GM12864 (cell line): Measurements from ENCODE around the gene SCYL2.

Experiments used
- DNase-seq: peaks from one replicate; pipeline ENCODE4 v3.0.0-alpha.2; 2011; ENCODE audit warnings: low read depth
- H3K4me3 ChIP-seq: 2 replicates; pipeline ENCODE4 v1.5.1; 2011; ENCODE audit warnings: mild to moderate bottlenecking, low read depth, low read length, control low read depth
- TF ChIP-seq, protein P1 (sequence below): IDR thresholded peaks from 2 replicates; pipeline ENCODE4 v1.5.1; 2011; ENCODE audit warnings: low read depth, mild to moderate bottlenecking, moderate library complexity, low read length, control low read depth, inconsistent platforms; ENCODE audit errors: missing control alignments

The SCYL2 gene

GRCh38 chr12:100265732-100266584 is 1.0 kb upstream of the SCYL2 start:
- no peak for DNase-seq
- TF ChIP-seq, protein P1, sequence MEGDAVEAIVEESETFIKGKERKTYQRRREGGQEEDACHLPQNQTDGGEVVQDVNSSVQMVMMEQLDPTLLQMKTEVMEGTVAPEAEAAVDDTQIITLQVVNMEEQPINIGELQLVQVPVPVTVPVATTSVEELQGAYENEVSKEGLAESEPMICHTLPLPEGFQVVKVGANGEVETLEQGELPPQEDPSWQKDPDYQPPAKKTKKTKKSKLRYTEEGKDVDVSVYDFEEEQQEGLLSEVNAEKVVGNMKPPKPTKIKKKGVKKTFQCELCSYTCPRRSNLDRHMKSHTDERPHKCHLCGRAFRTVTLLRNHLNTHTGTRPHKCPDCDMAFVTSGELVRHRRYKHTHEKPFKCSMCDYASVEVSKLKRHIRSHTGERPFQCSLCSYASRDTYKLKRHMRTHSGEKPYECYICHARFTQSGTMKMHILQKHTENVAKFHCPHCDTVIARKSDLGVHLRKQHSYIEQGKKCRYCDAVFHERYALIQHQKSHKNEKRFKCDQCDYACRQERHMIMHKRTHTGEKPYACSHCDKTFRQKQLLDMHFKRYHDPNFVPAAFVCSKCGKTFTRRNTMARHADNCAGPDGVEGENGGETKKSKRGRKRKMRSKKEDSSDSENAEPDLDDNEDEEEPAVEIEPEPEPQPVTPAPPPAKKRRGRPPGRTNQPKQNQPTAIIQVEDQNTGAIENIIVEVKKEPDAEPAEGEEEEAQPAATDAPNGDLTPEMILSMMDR = no peak
- H3K4me3 ChIP-seq = peak overlapping the region; percentile 100

DNA sequence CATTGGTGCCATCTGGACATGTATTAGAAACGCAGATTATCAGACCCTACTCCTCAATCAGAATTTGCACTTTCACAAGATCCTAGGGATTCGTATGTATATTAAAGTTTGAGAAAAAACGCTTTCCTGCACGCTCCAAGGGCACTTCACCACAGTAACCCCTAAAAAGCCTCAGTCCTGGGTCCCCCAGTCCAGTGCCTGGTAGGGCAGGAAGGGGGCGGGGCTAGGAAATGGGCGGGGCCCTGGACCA is 467 bp upstream of the SCYL2 start:
- H3K4me3 ChIP-seq = peak overlapping the region; percentile 100
- TF ChIP-seq, protein P1 = no peak
- DNase-seq = peak; percentile 51

GRCh38 chr12:100267603-100268281 is 765 bp downstream of the SCYL2 start:
- no peak for DNase-seq
- peak overlapping the region; percentile 100 for H3K4me3 ChIP-seq
- TF ChIP-seq, protein P1 = no peak

DNA sequence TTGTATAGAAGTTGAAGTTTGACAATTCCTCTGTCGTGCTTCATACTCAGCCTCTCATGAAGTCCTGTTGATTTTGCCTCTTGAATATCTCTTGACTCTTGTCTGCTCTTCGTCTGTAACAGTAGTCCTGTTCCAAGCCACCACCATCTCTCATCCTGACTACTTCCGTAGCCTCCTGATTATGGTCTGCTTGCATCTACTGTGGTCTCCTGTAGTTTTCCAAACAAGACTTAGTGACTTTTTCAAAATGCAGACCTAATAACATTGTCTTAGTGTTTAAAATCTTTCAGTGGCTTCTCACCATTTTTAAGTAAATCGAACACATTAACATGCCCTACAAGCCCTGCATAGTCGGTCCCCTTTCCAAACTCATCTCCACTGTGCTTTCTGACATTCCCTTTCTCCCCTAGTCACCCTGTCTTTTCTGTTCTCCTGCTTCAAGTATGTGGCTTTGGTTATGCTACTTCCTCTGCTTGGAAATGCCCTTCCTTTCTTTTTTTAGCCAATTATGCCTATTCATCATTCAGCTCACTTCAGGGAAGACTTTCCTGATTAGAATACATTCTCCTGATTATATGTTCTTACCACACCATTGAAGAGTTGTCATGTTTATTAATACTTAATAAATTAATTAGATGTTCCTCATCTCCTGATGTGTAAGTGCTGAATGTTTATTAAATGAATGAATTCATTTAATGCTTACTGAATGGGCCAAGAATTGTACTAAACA is 2.0 kb downstream of the SCYL2 start:
- TF ChIP-seq, protein P1 = no peak

DNA sequence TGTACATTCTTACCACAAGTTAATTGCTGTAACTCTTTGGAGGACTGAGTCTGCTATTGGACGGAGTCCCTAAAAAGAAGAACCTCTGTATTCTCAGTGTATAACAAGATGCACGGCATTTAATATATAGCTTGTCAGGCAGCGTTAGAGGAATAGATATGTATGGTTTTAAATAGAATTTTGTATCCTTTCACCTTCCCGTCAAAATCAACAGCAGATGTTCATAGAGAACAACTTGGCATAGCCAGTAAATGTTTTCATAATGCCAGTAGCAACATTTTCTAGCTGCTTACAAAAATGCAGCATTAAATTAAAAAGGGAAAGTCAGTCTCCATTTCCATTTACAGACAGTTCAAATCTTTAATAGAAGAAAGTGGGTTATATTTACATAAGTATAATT is 6.8 kb downstream of the SCYL2 start:
- H3K4me3 ChIP-seq = no peak overlapping the region
- TF ChIP-seq, protein P1 = no peak
- no peak for DNase-seq

More for the DNA sequence above, 2.0 kb downstream of the SCYL2 start:
- DNase-seq = no peak
- H3K4me3 ChIP-seq = peak overlapping the region; percentile 100

GRCh38 chr12:100274291-100274690 is 7.3 kb downstream of the SCYL2 start:
- no peak for DNase-seq
- H3K4me3 ChIP-seq = no peak overlapping the region
- TF ChIP-seq, protein P1 = no peak
